ENCODE measurements around the gene ENTHD1. TPM values are rescaled to one million over a fixed set of nuclear protein-coding genes. Genes with fewer than 3 reads are reported as not detected.

Gene ENTHD1
- total RNA-seq, 1 experiment from 2014 or later: not detected

GRCh38 chr22:39908737-39909136 is 15.2 kb upstream of the ENTHD1 start:
- Histone ChIP-seq H3K79me1 (ENCODE audit: insufficient read depth, low read depth, low read length, poor library complexity, severe bottlenecking) (no peaks in the 10 kb centered on the region), H2BK5ac (ENCODE audit: insufficient read length, low read length) (no peak overlapping the region), H3K14ac (ENCODE audit: insufficient read depth, low read length) (no peak overlapping the region), H3T11ph (ENCODE audit: low read length) (no peak overlapping the region), H2AK5ac (ENCODE audit: insufficient read length, low read length) (no peak overlapping the region), H3K4me1 (ENCODE audit: insufficient read depth, low read length) (no peaks in the 10 kb centered on the region), H2AFZ (ENCODE audit: low read length) (no peak overlapping the region), H3K18ac (ENCODE audit: insufficient read length, low read depth, low read length) (no peak overlapping the region), H3K9me3 (ENCODE audit: control insufficient read depth, low read depth, low read length) (no peaks in the 10 kb centered on the region), H3K4ac (ENCODE audit: low read depth, low read length) (no peak overlapping the region), H2BK15ac (ENCODE audit: low read depth, low read length) (no peak overlapping the region), H4K91ac (ENCODE audit: insufficient read length, low read depth, low read length) (no peak overlapping the region), H2BK20ac (ENCODE audit: low read depth, low read length, poor library complexity, severe bottlenecking) (no peak overlapping the region), H2BK120ac (ENCODE audit: low read depth, low read length, poor library complexity, severe bottlenecking) (no peak overlapping the region), H3K23ac (ENCODE audit: insufficient read length, low read depth, low read length) (no peak overlapping the region), H3K27me3 (ENCODE audit: insufficient read depth, low read length) (no peaks in the 10 kb centered on the region), H3K79me2 (ENCODE audit: insufficient read depth, low read length) (no peaks in the 10 kb centered on the region), H3K9ac (ENCODE audit: extremely low read depth, insufficient read length, low read length) (no peak overlapping the region), H4K20me1 (ENCODE audit: control insufficient read depth, insufficient read depth, insufficient read length) (no peaks in the 10 kb centered on the region), H2BK12ac (ENCODE audit: insufficient read length, low read depth, low read length) (no peak overlapping the region), H4K8ac (replicated peaks; ENCODE audit: insufficient read length, low read depth, low read length) (no peak overlapping the region), H4K5ac (ENCODE audit: insufficient read length, low read depth, low read length) (no peak overlapping the region), H3K56ac (ENCODE audit: insufficient read length, low read depth, low read length) (no peak overlapping the region), H3K27ac (ENCODE audit: insufficient read length, low read depth, low read length) (no peak overlapping the region), H3K23me2 (ENCODE audit: insufficient read length, low read depth, low read length, poor library complexity, severe bottlenecking) (no peaks in the 10 kb centered on the region), H3K4me2 (ENCODE audit: insufficient read depth, insufficient read length, low read length) (no peak overlapping the region)
- no peak overlapping the region for H3K27ac Mint-ChIP-seq
- no peaks in the 10 kb centered on the region for H3K9me3 Mint-ChIP-seq
- peaks cover 10 to 24% of the 10 kb centered on the region in 2 experiments for H3K4me1 Mint-ChIP-seq
- no CpG with 5 or more reads among the region's 5 CpGs for WGBS (ENCODE audit: extremely low coverage, insufficient read length, low lambda C conversion rate)
- TF ChIP-seq, protein P1, sequence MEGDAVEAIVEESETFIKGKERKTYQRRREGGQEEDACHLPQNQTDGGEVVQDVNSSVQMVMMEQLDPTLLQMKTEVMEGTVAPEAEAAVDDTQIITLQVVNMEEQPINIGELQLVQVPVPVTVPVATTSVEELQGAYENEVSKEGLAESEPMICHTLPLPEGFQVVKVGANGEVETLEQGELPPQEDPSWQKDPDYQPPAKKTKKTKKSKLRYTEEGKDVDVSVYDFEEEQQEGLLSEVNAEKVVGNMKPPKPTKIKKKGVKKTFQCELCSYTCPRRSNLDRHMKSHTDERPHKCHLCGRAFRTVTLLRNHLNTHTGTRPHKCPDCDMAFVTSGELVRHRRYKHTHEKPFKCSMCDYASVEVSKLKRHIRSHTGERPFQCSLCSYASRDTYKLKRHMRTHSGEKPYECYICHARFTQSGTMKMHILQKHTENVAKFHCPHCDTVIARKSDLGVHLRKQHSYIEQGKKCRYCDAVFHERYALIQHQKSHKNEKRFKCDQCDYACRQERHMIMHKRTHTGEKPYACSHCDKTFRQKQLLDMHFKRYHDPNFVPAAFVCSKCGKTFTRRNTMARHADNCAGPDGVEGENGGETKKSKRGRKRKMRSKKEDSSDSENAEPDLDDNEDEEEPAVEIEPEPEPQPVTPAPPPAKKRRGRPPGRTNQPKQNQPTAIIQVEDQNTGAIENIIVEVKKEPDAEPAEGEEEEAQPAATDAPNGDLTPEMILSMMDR (conservative IDR thresholded peaks at IDR 0.05): no peak
- H3K27me3 Mint-ChIP-seq (ENCODE audit: low read depth): peaks cover 7% of the 10 kb centered on the region
- H3K36me3 Mint-ChIP-seq (ENCODE audit: insufficient read depth in 1 of 3, low read depth in 3 of 3): no peaks in the 10 kb centered on the region
- no peak overlapping the region for H3K4me3 Mint-ChIP-seq
- DNase-seq: no peak
